Measurements from ENCODE around the gene NUDT7. TPM values are rescaled to one million over a fixed set of nuclear protein-coding genes. Genes with fewer than 3 reads are reported as not detected.

Gene NUDT7
- total RNA-seq, 1 experiment from 2014 or later = 6.7 TPM

DNA sequence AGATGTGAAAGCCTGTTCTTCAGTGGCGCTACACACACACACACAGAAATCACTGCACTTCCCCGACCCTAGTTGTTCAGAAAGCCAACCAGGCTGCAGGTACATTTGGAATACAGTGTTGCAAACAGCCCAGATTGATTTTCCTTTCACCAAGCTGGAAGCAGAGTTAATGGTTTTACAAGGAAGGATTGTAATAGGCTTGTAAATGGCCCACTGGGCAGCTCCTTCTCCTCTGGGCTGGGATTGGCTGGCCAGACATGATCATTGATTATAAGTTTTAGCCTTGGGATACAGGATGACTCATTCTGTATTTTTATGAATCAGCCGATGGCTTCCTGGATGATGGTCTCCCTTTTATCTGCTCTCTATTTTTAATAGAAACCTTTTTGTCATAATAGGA, 68.6 kb downstream of the NUDT7 start:
- CTCF ChIA-PET = interaction anchor here (0.7 kb wide), 1 partner anchor 47 kb away, joined by 3 read pairs; no protein-coding TSS in a partner anchor
- DNase-seq (ENCODE audit: unreplicated experiment) = no peak
- peaks cover 60% of the 10 kb centered on the region for H3K27me3 Mint-ChIP-seq (ENCODE audit: insufficient read depth, unreplicated experiment)
- intact Hi-C loops (cut with micrococcal nuclease) = no loop called here
- H3K4me1 Mint-ChIP-seq (ENCODE audit: insufficient read depth, unreplicated experiment) = peaks cover 14% of the 10 kb centered on the region
- BruUV-seq (replicated peaks) = no TSS peak
- POLR2A ChIA-PET = no interaction called here
- H3K36me3 Mint-ChIP-seq (ENCODE audit: insufficient read depth, unreplicated experiment) = no peaks in the 10 kb centered on the region
- no peak overlapping the region for H3K4me3 Mint-ChIP-seq (ENCODE audit: unreplicated experiment)
- H3K9me3 Mint-ChIP-seq (ENCODE audit: unreplicated experiment) = no peaks in the 10 kb centered on the region
- no peak overlapping the region for H3K27ac Mint-ChIP-seq (ENCODE audit: low read depth, unreplicated experiment)
- TF ChIP-seq, protein P1, sequence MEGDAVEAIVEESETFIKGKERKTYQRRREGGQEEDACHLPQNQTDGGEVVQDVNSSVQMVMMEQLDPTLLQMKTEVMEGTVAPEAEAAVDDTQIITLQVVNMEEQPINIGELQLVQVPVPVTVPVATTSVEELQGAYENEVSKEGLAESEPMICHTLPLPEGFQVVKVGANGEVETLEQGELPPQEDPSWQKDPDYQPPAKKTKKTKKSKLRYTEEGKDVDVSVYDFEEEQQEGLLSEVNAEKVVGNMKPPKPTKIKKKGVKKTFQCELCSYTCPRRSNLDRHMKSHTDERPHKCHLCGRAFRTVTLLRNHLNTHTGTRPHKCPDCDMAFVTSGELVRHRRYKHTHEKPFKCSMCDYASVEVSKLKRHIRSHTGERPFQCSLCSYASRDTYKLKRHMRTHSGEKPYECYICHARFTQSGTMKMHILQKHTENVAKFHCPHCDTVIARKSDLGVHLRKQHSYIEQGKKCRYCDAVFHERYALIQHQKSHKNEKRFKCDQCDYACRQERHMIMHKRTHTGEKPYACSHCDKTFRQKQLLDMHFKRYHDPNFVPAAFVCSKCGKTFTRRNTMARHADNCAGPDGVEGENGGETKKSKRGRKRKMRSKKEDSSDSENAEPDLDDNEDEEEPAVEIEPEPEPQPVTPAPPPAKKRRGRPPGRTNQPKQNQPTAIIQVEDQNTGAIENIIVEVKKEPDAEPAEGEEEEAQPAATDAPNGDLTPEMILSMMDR (IDR thresholded peaks at IDR 0.05; ENCODE audit: unreplicated experiment) = no peak

Other genes starting within 250 kb of the NUDT7 start
- 0.88 and 1.1 TPM in 2 replicates for gene VAT1L, start 66.0 kb downstream of the NUDT7 start, total RNA-seq (2022)